GM12891 (cell line): ENCODE results near the gene MYO19.
"Not testable (repeated sequence)": the region's sequence is repeated elsewhere in the genome, so short reads cannot be mapped to it uniquely, and the experiment has no call there.

Source experiments
- DNase-seq: peaks from one replicate; pipeline ENCODE4 v3.0.0; 2011; ENCODE audit warnings: low spot score; ENCODE audit not compliant: insufficient read length
- FAIRE-seq: peaks from 2 replicates; lab custom pipeline; 2011; peaks lifted over from hg19 to GRCh38; lab: Jason Lieb, UNC
- PAX5 ChIP-seq: IDR thresholded peaks from 2 replicates; pipeline ENCODE4 v1.6.1; 2011; ENCODE audit warnings: low read length, moderate library complexity, mild to moderate bottlenecking; ENCODE audit not compliant: insufficient read depth, severe bottlenecking
- POLR2A ChIP-seq: IDR thresholded peaks from 2 replicates; pipeline ENCODE4 v1.6.1; 2011; ENCODE audit warnings: low read depth, low read length, control low read depth
- POLR2AphosphoS5 ChIP-seq: IDR thresholded peaks from 2 replicates; pipeline ENCODE4 v1.6.1; 2011; ENCODE audit warnings: low read depth, low read length, control low read depth
- POU2F2 ChIP-seq: IDR thresholded peaks from 2 replicates; pipeline ENCODE4 v1.6.1; 2011; ENCODE audit warnings: low read depth, mild to moderate bottlenecking, control low read depth, low read length, moderate library complexity
- SPI1 ChIP-seq: IDR thresholded peaks from 2 replicates; pipeline ENCODE4 v1.6.1; 2011; ENCODE audit warnings: low read depth, low read length, control low read depth
- TAF1 ChIP-seq: IDR thresholded peaks from 2 replicates; pipeline ENCODE4 v1.6.1; 2011; ENCODE audit warnings: low read depth, low read length, control low read depth

The MYO19 gene

GRCh38 chr17:36512641-36513040 lies 22.0 kb downstream of the MYO19 start:
- FAIRE-seq, result no peak
- TF ChIP-seq POLR2AphosphoS5, result no peak
- no peak for TF ChIP-seq SPI1
- no peak for TF ChIP-seq POLR2A
- no peak for TF ChIP-seq POU2F2
- no peak for TF ChIP-seq TAF1
- no peak for TF ChIP-seq PAX5
- DNase-seq, result no peak

GRCh38 chr17:36511216-36511615 lies 23.5 kb downstream of the MYO19 start:
- FAIRE-seq (no peak), DNase-seq (no peak)
- TF ChIP-seq SPI1 (no peak), POLR2AphosphoS5 (no peak), PAX5 (no peak), TAF1 (no peak), POU2F2 (no peak), POLR2A (no peak)

- FAIRE-seq (no peak), DNase-seq (no peak)
- TF ChIP-seq TAF1, result no peak
- no peak for TF ChIP-seq POLR2AphosphoS5
- no peak for TF ChIP-seq SPI1
- TF ChIP-seq POU2F2, result no peak
- TF ChIP-seq PAX5, result no peak
- no peak for TF ChIP-seq POLR2A
Measured at GRCh38 chr17:36510636-36511035, 24.0 kb downstream of the MYO19 start.

GRCh38 chr17:36509272-36509985 lies 25.2 kb downstream of the MYO19 start:
- DNase-seq, result no peak
- FAIRE-seq, result no peak
- TF ChIP-seq TAF1 (no peak), SPI1 (no peak), POLR2AphosphoS5 (no peak), PAX5 (no peak)

GRCh38 chr17:36508439-36508838 lies 26.2 kb downstream of the MYO19 start:
- not testable (repeated sequence) for DNase-seq, FAIRE-seq

GRCh38 chr17:36507266-36507665 lies 27.4 kb downstream of the MYO19 start:
- FAIRE-seq (no peak), DNase-seq (no peak)
- TF ChIP-seq POLR2A (no peak), TAF1 (no peak), SPI1 (no peak)

- FAIRE-seq (no peak), DNase-seq (no peak)
- TF ChIP-seq POLR2A, result no peak
Measured at GRCh38 chr17:36506831-36507230, 27.8 kb downstream of the MYO19 start.

GRCh38 chr17:36506249-36506826 lies 28.3 kb downstream of the MYO19 start:
- DNase-seq (no peak), FAIRE-seq (no peak)
- TF ChIP-seq PAX5, result no peak
- no peak for TF ChIP-seq POLR2A
- no peak for TF ChIP-seq TAF1
- no peak for TF ChIP-seq POU2F2
- no peak for TF ChIP-seq SPI1

- TF ChIP-seq PAX5 (no peak), POLR2A (no peak)
- no peak for DNase-seq
- FAIRE-seq, result no peak
Measured at GRCh38 chr17:36505171-36505570, 29.5 kb downstream of the MYO19 start.

GRCh38 chr17:36504156-36504545 lies 30.5 kb downstream of the MYO19 start:
- FAIRE-seq, result no peak
- no peak for TF ChIP-seq POLR2A
- no peak for TF ChIP-seq PAX5
- TF ChIP-seq SPI1, result no peak
- no peak for TF ChIP-seq TAF1
- TF ChIP-seq POU2F2, result no peak
- no peak for TF ChIP-seq POLR2AphosphoS5
- DNase-seq, result no peak
